GM12864 (cell line): ENCODE data around the gene CFD.

Experiments used
- DNase-seq: peaks from one replicate; pipeline ENCODE4 v3.0.0-alpha.2; 2011; ENCODE audit warnings: low read depth
- H3K4me3 ChIP-seq: 2 replicates; pipeline ENCODE4 v1.5.1; 2011; ENCODE audit warnings: mild to moderate bottlenecking, low read depth, low read length, control low read depth
- CTCF ChIP-seq: IDR thresholded peaks from 2 replicates; pipeline ENCODE4 v1.5.1; 2011; ENCODE audit warnings: low read depth, mild to moderate bottlenecking, moderate library complexity, low read length, control low read depth, inconsistent platforms; ENCODE audit errors: missing control alignments

Gene CFD

GRCh38 chr19:870963-871401 lies 11.5 kb downstream of the CFD start:
- no peak overlapping the region for H3K4me3 ChIP-seq
- DNase-seq = no peak
- no peak for TF ChIP-seq CTCF

GRCh38 chr19:871446-872265 lies 12.2 kb downstream of the CFD start:
- no peak overlapping the region for H3K4me3 ChIP-seq
- no peak for TF ChIP-seq CTCF
- no peak for DNase-seq

GRCh38 chr19:872266-872951 lies 12.9 kb downstream of the CFD start:
- peak; percentile 81 for DNase-seq
- no peak overlapping the region for H3K4me3 ChIP-seq
- TF ChIP-seq CTCF = no peak

GRCh38 chr19:873084-873483 lies 13.6 kb downstream of the CFD start:
- peak; percentile 77 for DNase-seq
- no peak for TF ChIP-seq CTCF
- H3K4me3 ChIP-seq = no peak overlapping the region

GRCh38 chr19:873561-874041 lies 14.1 kb downstream of the CFD start:
- H3K4me3 ChIP-seq = no peak overlapping the region
- no peak for DNase-seq
- no peak for TF ChIP-seq CTCF

- DNase-seq = no peak
- no peak for TF ChIP-seq CTCF
- no peak overlapping the region for H3K4me3 ChIP-seq
Observed at GRCh38 chr19:875265-875879, 15.9 kb downstream of the CFD start.
